Activated T-helper 1 cell treated with anti-CD3 and anti-CD28 coated beads, Interleukin-12 subunit alpha, Interleukin-12 subunit beta, Interleukin-2, Interleukin-4 antibody, amounts not matched to agents 30 ng/mL and 10 ng/mL and 1 ng/mL, durations not matched to agents 14 hours and 24 hours and 36 hours (primary cell): Measurements from ENCODE around the gene CIDEA. TPM values are rescaled to one million over a fixed set of nuclear protein-coding genes. Genes with fewer than 3 reads are reported as not detected.

Experiments
- total RNA-seq: library from RNA; stranded (reverse); gene quantifications from 2 replicates; pipeline ENCODE4 v1.2.3, GENCODE V29; 2022

CIDEA gene
- total RNA-seq, 1 donor from 2014 or later: not detected

Other genes with a start within 250 kb of the CIDEA start
- gene ANKRD62, start 160.5 kb upstream of the CIDEA start, total RNA-seq: not detected in 2 replicates
- gene TUBB6, start 53.9 kb downstream of the CIDEA start, total RNA-seq: 29.0 and 32.1 TPM in 2 replicates
- gene AFG3L2, start 122.9 kb downstream of the CIDEA start, total RNA-seq: 66.8 and 70.6 TPM in 2 replicates
- 5.5 and 5.7 TPM in 2 replicates for gene PRELID3A, start 153.6 kb downstream of the CIDEA start, total RNA-seq